Suppressor macrophage treated with lipopolysaccharide for 4 hours (primary cell): ENCODE measurements around the gene TNFRSF18.

ENCODE experiments used
- DNase-seq: peaks from one replicate; pipeline ENCODE4 v3.0.0-alpha.2; 2020

Gene TNFRSF18

GRCh38 chr1:1226566-1227362 is 20.4 kb upstream of the TNFRSF18 start:
- no peak for DNase-seq

- DNase-seq, result no peak
Observed at GRCh38 chr1:1225913-1226312, 19.5 kb upstream of the TNFRSF18 start.

GRCh38 chr1:1225238-1225845 is 18.9 kb upstream of the TNFRSF18 start:
- DNase-seq, result no peak

GRCh38 chr1:1223891-1224290 is 17.5 kb upstream of the TNFRSF18 start:
- no peak for DNase-seq

GRCh38 chr1:1223321-1223720 is 16.9 kb upstream of the TNFRSF18 start:
- DNase-seq, result no peak

GRCh38 chr1:1222575-1223225 is 16.3 kb upstream of the TNFRSF18 start:
- DNase-seq, result no peak

- DNase-seq, result no peak
Observed at GRCh38 chr1:1221887-1222574, 15.6 kb upstream of the TNFRSF18 start.

- DNase-seq, result no peak
Observed at GRCh38 chr1:1220197-1220596, 13.8 kb upstream of the TNFRSF18 start.

- DNase-seq, result no peak
Observed at GRCh38 chr1:1219341-1219740, 12.9 kb upstream of the TNFRSF18 start.

- DNase-seq, result no peak
Observed at GRCh38 chr1:1218524-1219200, 12.3 kb upstream of the TNFRSF18 start.

GRCh38 chr1:1217621-1218523 is 11.5 kb upstream of the TNFRSF18 start:
- DNase-seq, result no peak

- DNase-seq, result no peak
Observed at GRCh38 chr1:1216770-1217620, 10.6 kb upstream of the TNFRSF18 start.

GRCh38 chr1:1215881-1216605 is 9.7 kb upstream of the TNFRSF18 start:
- DNase-seq, result no peak

GRCh38 chr1:1215080-1215676 is 8.8 kb upstream of the TNFRSF18 start:
- DNase-seq, result peak; percentile 31

GRCh38 chr1:1213345-1214265 is 7.2 kb upstream of the TNFRSF18 start, which contains the start of gene TNFRSF4:
Gene TNFRSF4, minus strand, starts transcription at chr1:1214153. Its CDS starts 26 bp downstream, at chr1:1214127.
- DNase-seq, result peak; percentile 34

GRCh38 chr1:1212780-1213344 is 6.5 kb upstream of the TNFRSF18 start:
- DNase-seq, result peak; percentile 37

- no peak for DNase-seq
Observed at GRCh38 chr1:1211541-1212441, 5.4 kb upstream of the TNFRSF18 start.
